ENCODE results near the gene PAX2. TPM values are rescaled to one million over a fixed set of nuclear protein-coding genes. Genes with fewer than 3 reads are reported as not detected.

The PAX2 gene
- total RNA-seq, 1 experiment from 2014 or later = not detected

DNA sequence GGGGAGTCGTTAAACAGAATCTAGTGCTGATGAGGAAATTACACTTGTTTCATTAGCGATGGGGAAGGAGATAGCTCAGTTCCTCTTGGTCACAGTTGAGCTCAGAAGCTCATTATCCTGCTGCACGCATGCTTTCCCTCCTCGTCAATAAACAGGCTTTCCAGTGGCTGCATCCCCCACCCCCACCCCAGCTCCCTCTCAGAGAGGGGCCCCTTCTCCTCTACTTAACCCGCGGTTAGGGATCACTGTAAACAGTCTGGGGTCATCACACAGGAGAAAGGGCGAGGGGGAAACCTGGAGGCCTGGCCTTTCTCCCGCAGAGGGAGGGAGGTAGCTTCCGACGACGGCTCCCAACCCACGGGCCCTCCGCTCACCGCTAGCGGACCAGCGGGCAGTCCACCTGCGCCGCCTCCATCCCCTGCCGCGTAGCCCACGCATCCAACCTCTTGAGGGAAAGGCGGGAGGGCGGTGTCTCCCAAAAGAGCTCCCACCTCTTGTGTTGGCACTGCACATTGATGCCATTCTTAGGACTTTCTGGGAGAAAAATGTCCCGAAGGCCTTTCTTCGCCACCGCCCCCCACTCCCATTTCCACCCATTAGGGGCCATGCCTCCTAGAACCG lies 80.8 kb downstream of the PAX2 start:
- no peak overlapping the region for H3K27ac ChIP-seq
- no peak for DNase-seq
- H3K9me2 ChIP-seq (ENCODE audit: insufficient read depth) = no peaks in the 10 kb centered on the region
- no peak overlapping the region for H3K4me3 ChIP-seq
- H3K79me2 ChIP-seq (ENCODE audit: low read depth) = no peaks in the 10 kb centered on the region
- no peaks in the 10 kb centered on the region for H3K4me1 ChIP-seq (replicated peaks; ENCODE audit: insufficient read depth)
- POLR2A ChIA-PET (ENCODE audit: unreplicated experiment) = no interaction called here
- no peak overlapping the region for H3K4me2 ChIP-seq
- no peak for TF ChIP-seq EZH2 (IDR thresholded peaks at IDR 0.05; ENCODE audit: low read depth)
- TF ChIP-seq, protein P1, sequence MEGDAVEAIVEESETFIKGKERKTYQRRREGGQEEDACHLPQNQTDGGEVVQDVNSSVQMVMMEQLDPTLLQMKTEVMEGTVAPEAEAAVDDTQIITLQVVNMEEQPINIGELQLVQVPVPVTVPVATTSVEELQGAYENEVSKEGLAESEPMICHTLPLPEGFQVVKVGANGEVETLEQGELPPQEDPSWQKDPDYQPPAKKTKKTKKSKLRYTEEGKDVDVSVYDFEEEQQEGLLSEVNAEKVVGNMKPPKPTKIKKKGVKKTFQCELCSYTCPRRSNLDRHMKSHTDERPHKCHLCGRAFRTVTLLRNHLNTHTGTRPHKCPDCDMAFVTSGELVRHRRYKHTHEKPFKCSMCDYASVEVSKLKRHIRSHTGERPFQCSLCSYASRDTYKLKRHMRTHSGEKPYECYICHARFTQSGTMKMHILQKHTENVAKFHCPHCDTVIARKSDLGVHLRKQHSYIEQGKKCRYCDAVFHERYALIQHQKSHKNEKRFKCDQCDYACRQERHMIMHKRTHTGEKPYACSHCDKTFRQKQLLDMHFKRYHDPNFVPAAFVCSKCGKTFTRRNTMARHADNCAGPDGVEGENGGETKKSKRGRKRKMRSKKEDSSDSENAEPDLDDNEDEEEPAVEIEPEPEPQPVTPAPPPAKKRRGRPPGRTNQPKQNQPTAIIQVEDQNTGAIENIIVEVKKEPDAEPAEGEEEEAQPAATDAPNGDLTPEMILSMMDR (conservative IDR thresholded peaks at IDR 0.05) = no peak
- H3K9me3 ChIP-seq (ENCODE audit: insufficient read depth, low read depth) = no peaks in the 10 kb centered on the region
- H4K20me1 ChIP-seq (ENCODE audit: insufficient read depth) = no peaks in the 10 kb centered on the region
- no TSS peak for BruUV-seq (replicated peaks)
- intact Hi-C loops (cut with micrococcal nuclease; ENCODE audit: unreplicated experiment) = no loop called here
- no peaks in the 10 kb centered on the region for H3K36me3 ChIP-seq (ENCODE audit: low read depth)
- CTCF ChIA-PET = no interaction called here
- no peaks in the 10 kb centered on the region for H3F3A ChIP-seq (ENCODE audit: insufficient read depth, low read depth)
- H2AFZ ChIP-seq = no peak overlapping the region
- H3K27me3 ChIP-seq (ENCODE audit: insufficient read depth, low read depth) = peaks cover 8% of the 10 kb centered on the region

DNA sequence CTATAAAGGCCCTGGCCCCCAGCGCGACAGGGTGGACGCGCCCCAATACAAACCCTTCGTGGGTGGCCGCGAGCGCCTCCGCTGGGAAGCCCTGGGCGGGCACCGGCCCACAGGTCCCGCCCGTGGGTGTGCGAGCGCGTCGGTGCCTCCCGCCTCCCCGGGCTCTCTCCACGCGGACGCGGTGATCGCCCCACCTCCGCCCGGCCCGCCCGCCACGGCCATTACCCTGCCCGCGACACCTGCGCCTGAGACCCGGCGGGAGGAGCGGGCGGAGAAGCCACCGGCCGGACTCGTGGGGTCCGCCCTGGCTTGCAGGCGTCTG lies 81.2 kb downstream of the PAX2 start:
- H3K27ac ChIP-seq = no peak overlapping the region
- no peaks in the 10 kb centered on the region for H3K9me2 ChIP-seq (ENCODE audit: insufficient read depth)
- H3F3A ChIP-seq (ENCODE audit: insufficient read depth, low read depth) = no peaks in the 10 kb centered on the region
- H3K27me3 ChIP-seq (ENCODE audit: insufficient read depth, low read depth) = peaks cover 5% of the 10 kb centered on the region; the same call in 1 of the 2 replicates
- H3K4me3 ChIP-seq = no peak overlapping the region
- intact Hi-C loops (cut with micrococcal nuclease; ENCODE audit: unreplicated experiment) = no loop called here
- DNase-seq = no peak
- no peaks in the 10 kb centered on the region for H4K20me1 ChIP-seq (ENCODE audit: insufficient read depth)
- ChIA-PET CTCF (no interaction called here), POLR2A (ENCODE audit: unreplicated experiment) (no interaction called here)
- no peaks in the 10 kb centered on the region for H3K9me3 ChIP-seq (ENCODE audit: insufficient read depth, low read depth)
- no peak overlapping the region for H3K4me2 ChIP-seq
- H2AFZ ChIP-seq = no peak overlapping the region
- H3K36me3 ChIP-seq (ENCODE audit: low read depth) = no peaks in the 10 kb centered on the region
- no peaks in the 10 kb centered on the region for H3K79me2 ChIP-seq (ENCODE audit: low read depth)
- no TSS peak for BruUV-seq (replicated peaks)
- TF ChIP-seq EZH2 (IDR thresholded peaks at IDR 0.05; ENCODE audit: low read depth) = no peak
- TF ChIP-seq, protein P1 (conservative IDR thresholded peaks at IDR 0.05) = no peak
- no peaks in the 10 kb centered on the region for H3K4me1 ChIP-seq (replicated peaks; ENCODE audit: insufficient read depth)

GRCh38 chr10:100826983-100827818 lies 81.8 kb downstream of the PAX2 start:
- no TSS peak for BruUV-seq (replicated peaks)
- ChIA-PET POLR2A (ENCODE audit: unreplicated experiment) (no interaction called here), CTCF (no interaction called here)
- Histone ChIP-seq H4K20me1 (ENCODE audit: insufficient read depth) (no peaks in the 10 kb centered on the region), H3K4me2 (no peak overlapping the region), H3K4me1 (replicated peaks; ENCODE audit: insufficient read depth) (no peaks in the 10 kb centered on the region), H3K4me3 (no peak overlapping the region), H3K9me2 (ENCODE audit: insufficient read depth) (no peaks in the 10 kb centered on the region), H3K27ac (no peak overlapping the region), H3F3A (ENCODE audit: insufficient read depth, low read depth) (no peaks in the 10 kb centered on the region), H3K27me3 (ENCODE audit: insufficient read depth, low read depth) (peaks cover 6% of the 10 kb centered on the region; the same call in 1 of the 2 replicates), H3K36me3 (ENCODE audit: low read depth) (no peaks in the 10 kb centered on the region), H3K9me3 (ENCODE audit: insufficient read depth, low read depth) (no peaks in the 10 kb centered on the region), H2AFZ (no peak overlapping the region), H3K79me2 (ENCODE audit: low read depth) (no peaks in the 10 kb centered on the region)
- TF ChIP-seq, protein P1 (conservative IDR thresholded peaks at IDR 0.05) = no peak
- no peak for TF ChIP-seq EZH2 (IDR thresholded peaks at IDR 0.05; ENCODE audit: low read depth)
- intact Hi-C loops (cut with micrococcal nuclease; ENCODE audit: unreplicated experiment) = no loop called here
- no peak for DNase-seq

All from PC-9 (cell line).